Measurements from ENCODE around the gene ACSM4. TPM values are rescaled to one million over a fixed set of nuclear protein-coding genes. Genes with fewer than 3 reads are reported as not detected.

Gene ACSM4
- total and polyA plus RNA-seq, 2 of the 13 experiments (the other 11 are each of a cell fraction or from before 2014, with no cell fraction given), result not detected

DNA sequence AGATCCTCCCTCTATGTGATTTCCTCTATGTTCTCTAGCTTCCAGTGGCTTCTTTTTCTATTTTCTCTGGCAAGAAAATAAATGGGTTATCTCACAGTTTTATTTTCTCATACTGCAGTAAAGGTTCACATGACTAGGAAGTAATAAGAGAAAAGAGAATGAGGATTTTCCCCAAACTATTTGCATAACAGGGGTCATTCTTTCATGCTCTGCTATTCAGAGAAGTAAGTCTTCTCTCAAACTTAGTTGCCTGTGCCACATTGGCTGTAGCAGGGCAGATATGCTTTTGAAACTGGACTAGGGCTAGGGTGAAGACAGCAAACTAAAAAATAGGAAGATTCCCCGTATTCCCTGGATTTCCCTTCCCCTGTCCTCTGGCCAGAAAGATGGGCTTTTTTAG is 57.4 kb downstream of the ACSM4 start (continued):
- TF ChIP-seq, protein P1, sequence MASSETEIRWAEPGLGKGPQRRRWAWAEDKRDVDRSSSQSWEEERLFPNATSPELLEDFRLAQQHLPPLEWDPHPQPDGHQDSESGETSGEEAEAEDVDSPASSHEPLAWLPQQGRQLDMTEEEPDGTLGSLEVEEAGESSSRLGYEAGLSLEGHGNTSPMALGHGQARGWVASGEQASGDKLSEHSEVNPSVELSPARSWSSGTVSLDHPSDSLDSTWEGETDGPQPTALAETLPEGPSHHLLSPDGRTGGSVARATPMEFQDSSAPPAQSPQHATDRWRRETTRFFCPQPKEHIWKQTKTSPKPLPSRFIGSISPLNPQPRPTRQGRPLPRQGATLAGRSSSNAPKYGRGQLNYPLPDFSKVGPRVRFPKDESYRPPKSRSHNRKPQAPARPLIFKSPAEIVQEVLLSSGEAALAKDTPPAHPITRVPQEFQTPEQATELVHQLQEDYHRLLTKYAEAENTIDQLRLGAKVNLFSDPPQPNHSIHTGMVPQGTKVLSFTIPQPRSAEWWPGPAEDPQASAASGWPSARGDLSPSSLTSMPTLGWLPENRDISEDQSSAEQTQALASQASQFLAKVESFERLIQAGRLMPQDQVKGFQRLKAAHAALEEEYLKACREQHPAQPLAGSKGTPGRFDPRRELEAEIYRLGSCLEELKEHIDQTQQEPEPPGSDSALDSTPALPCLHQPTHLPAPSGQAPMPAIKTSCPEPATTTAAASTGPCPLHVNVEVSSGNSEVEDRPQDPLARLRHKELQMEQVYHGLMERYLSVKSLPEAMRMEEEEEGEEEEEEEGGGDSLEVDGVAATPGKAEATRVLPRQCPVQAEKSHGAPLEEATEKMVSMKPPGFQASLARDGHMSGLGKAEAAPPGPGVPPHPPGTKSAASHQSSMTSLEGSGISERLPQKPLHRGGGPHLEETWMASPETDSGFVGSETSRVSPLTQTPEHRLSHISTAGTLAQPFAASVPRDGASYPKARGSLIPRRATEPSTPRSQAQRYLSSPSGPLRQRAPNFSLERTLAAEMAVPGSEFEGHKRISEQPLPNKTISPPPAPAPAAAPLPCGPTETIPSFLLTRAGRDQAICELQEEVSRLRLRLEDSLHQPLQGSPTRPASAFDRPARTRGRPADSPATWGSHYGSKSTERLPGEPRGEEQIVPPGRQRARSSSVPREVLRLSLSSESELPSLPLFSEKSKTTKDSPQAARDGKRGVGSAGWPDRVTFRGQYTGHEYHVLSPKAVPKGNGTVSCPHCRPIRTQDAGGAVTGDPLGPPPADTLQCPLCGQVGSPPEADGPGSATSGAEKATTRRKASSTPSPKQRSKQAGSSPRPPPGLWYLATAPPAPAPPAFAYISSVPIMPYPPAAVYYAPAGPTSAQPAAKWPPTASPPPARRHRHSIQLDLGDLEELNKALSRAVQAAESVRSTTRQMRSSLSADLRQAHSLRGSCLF (CRISPR knock-in tag; IDR thresholded peaks at IDR 0.05; ENCODE audit: borderline replicate concordance), result no peak
- TF ChIP-seq SCMH1 (CRISPR knock-in tag; IDR thresholded peaks at IDR 0.05; ENCODE audit: borderline replicate concordance) (no peak), POLR2AphosphoS2 (IDR thresholded peaks at IDR 0.05; ENCODE audit: low read depth, low read length) (no peak), STAT5B (CRISPR knock-in tag; IDR thresholded peaks at IDR 0.05) (no peak)
- TF ChIP-seq, protein P2, sequence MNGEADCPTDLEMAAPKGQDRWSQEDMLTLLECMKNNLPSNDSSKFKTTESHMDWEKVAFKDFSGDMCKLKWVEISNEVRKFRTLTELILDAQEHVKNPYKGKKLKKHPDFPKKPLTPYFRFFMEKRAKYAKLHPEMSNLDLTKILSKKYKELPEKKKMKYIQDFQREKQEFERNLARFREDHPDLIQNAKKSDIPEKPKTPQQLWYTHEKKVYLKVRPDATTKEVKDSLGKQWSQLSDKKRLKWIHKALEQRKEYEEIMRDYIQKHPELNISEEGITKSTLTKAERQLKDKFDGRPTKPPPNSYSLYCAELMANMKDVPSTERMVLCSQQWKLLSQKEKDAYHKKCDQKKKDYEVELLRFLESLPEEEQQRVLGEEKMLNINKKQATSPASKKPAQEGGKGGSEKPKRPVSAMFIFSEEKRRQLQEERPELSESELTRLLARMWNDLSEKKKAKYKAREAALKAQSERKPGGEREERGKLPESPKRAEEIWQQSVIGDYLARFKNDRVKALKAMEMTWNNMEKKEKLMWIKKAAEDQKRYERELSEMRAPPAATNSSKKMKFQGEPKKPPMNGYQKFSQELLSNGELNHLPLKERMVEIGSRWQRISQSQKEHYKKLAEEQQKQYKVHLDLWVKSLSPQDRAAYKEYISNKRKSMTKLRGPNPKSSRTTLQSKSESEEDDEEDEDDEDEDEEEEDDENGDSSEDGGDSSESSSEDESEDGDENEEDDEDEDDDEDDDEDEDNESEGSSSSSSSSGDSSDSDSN (CRISPR knock-in tag; IDR thresholded peaks at IDR 0.05), result no peak
- TF ChIP-seq, protein P3, sequence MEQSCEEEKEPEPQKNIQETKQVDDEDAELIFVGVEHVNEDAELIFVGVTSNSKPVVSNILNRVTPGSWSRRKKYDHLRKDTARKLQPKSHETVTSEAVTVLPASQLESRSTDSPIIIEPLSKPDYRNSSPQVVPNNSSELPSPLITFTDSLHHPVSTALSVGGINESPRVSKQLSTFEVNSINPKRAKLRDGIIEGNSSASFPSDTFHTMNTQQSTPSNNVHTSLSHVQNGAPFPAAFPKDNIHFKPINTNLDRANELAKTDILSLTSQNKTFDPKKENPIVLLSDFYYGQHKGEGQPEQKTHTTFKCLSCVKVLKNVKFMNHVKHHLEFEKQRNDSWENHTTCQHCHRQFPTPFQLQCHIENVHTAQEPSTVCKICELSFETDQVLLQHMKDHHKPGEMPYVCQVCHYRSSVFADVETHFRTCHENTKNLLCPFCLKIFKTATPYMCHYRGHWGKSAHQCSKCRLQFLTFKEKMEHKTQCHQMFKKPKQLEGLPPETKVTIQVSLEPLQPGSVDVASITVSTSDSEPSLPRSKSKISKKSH (CRISPR knock-in tag; IDR thresholded peaks at IDR 0.05; ENCODE audit: borderline replicate concordance), result no peak
- TF ChIP-seq, protein P4, sequence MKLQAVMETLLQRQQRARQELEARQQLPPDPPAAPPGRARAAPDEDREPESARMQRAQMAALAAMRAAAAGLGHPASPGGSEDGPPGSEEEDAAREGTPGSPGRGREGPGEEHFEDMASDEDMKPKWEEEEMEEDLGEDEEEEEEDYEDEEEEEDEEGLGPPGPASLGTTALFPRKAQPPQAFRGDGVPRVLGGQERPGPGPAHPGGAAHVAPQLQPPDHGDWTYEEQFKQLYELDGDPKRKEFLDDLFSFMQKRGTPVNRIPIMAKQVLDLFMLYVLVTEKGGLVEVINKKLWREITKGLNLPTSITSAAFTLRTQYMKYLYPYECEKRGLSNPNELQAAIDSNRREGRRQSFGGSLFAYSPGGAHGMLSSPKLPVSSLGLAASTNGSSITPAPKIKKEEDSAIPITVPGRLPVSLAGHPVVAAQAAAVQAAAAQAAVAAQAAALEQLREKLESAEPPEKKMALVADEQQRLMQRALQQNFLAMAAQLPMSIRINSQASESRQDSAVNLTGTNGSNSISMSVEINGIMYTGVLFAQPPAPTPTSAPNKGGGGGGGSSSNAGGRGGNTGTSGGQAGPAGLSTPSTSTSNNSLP (IDR thresholded peaks at IDR 0.05; ENCODE audit: low read depth, low read length), result no peak

Measured in HepG2 (cell line).